IMR-90 (cell line): Measurements from ENCODE around the gene TPPP. TPM values are rescaled to one million over a fixed set of nuclear protein-coding genes. Genes with fewer than 3 reads are reported as not detected.

Experiments
- ATAC-seq: fragments of 200-7000 bp; cut with Tn5 transposase; 2 replicates; pipeline ENCODE4 v1.9.1; 2020; ENCODE audit warnings: low read depth, mild to moderate bottlenecking, moderate library complexity
- BruUV-seq: library from RNA; stranded (reverse); fragments of 400-500 nt; replicated peaks from 2 replicates; lab custom pipeline; 2021; lab: Mats Ljungman, UMichigan
- CTCF ChIA-PET: fragments of 300-600 bp; formaldehyde crosslinking; extraction: SDS; loops from one replicate; lab custom pipeline; 2021; ENCODE audit warnings: antibody characterized with exemption; lab: Yijun Ruan, JAX
- POLR2A ChIA-PET: fragments of 300-600 bp; sonication (Branson Sonifier 250); formaldehyde crosslinking; loops from one replicate; lab custom pipeline; 2022; ENCODE audit warnings: antibody characterized with exemption; ENCODE audit not compliant: unreplicated experiment; lab: Charles Lee
- DNase-seq: peaks from one replicate; pipeline ENCODE4 v3.0.0; 2013
- H2AFZ ChIP-seq: replicated peaks from 2 replicates; pipeline ENCODE3; 2013; ENCODE audit warnings: low read length, mild to moderate bottlenecking; ENCODE audit not compliant: poor library complexity
- H2AK5ac ChIP-seq: 2 replicates; pipeline ENCODE4 v1.6.1; 2013; ENCODE audit warnings: low read depth, low read length, inconsistent platforms
- H2AK9ac ChIP-seq: replicated peaks from 2 replicates; pipeline ENCODE3; 2013; ENCODE audit warnings: mild to moderate bottlenecking, low read depth, low read length, moderate library complexity; ENCODE audit not compliant: poor library complexity
- H2BK120ac ChIP-seq: 2 replicates; pipeline ENCODE4 v1.6.1; 2013; ENCODE audit warnings: low read depth, low read length, inconsistent platforms
- H2BK15ac ChIP-seq: 3 replicates; pipeline ENCODE4 v1.6.1; 2013; ENCODE audit warnings: low read depth, low read length, inconsistent platforms
- H2BK20ac ChIP-seq: 2 replicates; pipeline ENCODE4 v1.6.1; 2013; ENCODE audit warnings: low read depth, mild to moderate bottlenecking, inconsistent platforms, low read length, moderate library complexity
- H2BK5ac ChIP-seq: 2 replicates; pipeline ENCODE4 v1.6.1; 2013; ENCODE audit warnings: mild to moderate bottlenecking, low read depth, low read length, inconsistent platforms; ENCODE audit not compliant: poor library complexity, severe bottlenecking
- H3K14ac ChIP-seq: replicated peaks from 2 replicates; pipeline ENCODE4 v1.6.1; 2013; ENCODE audit warnings: low read depth, low read length, inconsistent platforms
- H3K18ac ChIP-seq: 2 replicates; pipeline ENCODE4 v1.6.1; 2013; ENCODE audit warnings: low read depth, low read length, control low read depth
- H3K23ac ChIP-seq: 2 replicates; pipeline ENCODE4 v1.6.1; 2013; ENCODE audit warnings: low read depth, low read length, inconsistent platforms
- H3K27ac ChIP-seq: 2 replicates; pipeline ENCODE4 v1.5.1; 2013; ENCODE audit warnings: mild to moderate bottlenecking, control low read depth, low read length; ENCODE audit not compliant: insufficient read depth
- H3K27me3 ChIP-seq: 2 replicates; pipeline ENCODE4 v1.6.1; 2013; ENCODE audit warnings: low read length; ENCODE audit not compliant: control insufficient read depth, insufficient read depth
- H3K36me3 ChIP-seq: 2 replicates; pipeline ENCODE4 v1.6.1; 2013; ENCODE audit warnings: low read length, mixed read lengths; ENCODE audit not compliant: control insufficient read depth, insufficient read depth
- H3K4ac ChIP-seq: 2 replicates; pipeline ENCODE4 v1.6.1; 2013; ENCODE audit warnings: low read depth, low read length, inconsistent platforms
- H3K4me1 ChIP-seq: 2 replicates; pipeline ENCODE4 v1.6.1; 2013; ENCODE audit warnings: low read length, mixed read lengths; ENCODE audit not compliant: control insufficient read depth, insufficient read depth
- H3K4me2 ChIP-seq: 2 replicates; pipeline ENCODE4 v1.6.1; 2013; ENCODE audit warnings: low read depth, mild to moderate bottlenecking, control low read depth, low read length, moderate library complexity
- H3K4me3 ChIP-seq: 2 replicates; pipeline ENCODE4 v1.5.1; 2013; ENCODE audit warnings: low read depth, mild to moderate bottlenecking, control low read depth, low read length, moderate library complexity; ENCODE audit not compliant: insufficient read depth
- H3K56ac ChIP-seq: 2 replicates; pipeline ENCODE4 v1.6.1; 2013; ENCODE audit warnings: low read length, inconsistent platforms; ENCODE audit not compliant: insufficient read depth; ENCODE audit errors: extremely low read depth
- H3K79me1 ChIP-seq, 2 experiments: 2 replicates each; pipeline ENCODE4 v1.6.1; 2013; ENCODE audit warnings: low read length in 2 of 2, inconsistent platforms in 1 of 2, low read depth in 1 of 2
- H3K9ac ChIP-seq: 2 replicates; pipeline ENCODE4 v1.6.1; 2013; ENCODE audit warnings: low read depth, low read length, control low read depth
- H3K9me1 ChIP-seq: 2 replicates; pipeline ENCODE4 v1.6.1; 2013; ENCODE audit warnings: low read length, inconsistent platforms; ENCODE audit not compliant: insufficient read depth
- H3K9me3 ChIP-seq: 2 replicates; pipeline ENCODE4 v1.6.1; 2013; ENCODE audit warnings: low read length; ENCODE audit not compliant: control insufficient read depth, insufficient read depth
- H4K20me1 ChIP-seq: 2 replicates; pipeline ENCODE4 v1.6.1; 2013; ENCODE audit warnings: low read length, inconsistent platforms; ENCODE audit not compliant: insufficient read depth
- H4K5ac ChIP-seq: 2 replicates; pipeline ENCODE4 v1.6.1; 2013; ENCODE audit warnings: mild to moderate bottlenecking, low read depth, low read length, control low read depth
- H4K8ac ChIP-seq, 2 experiments: 2 replicates each; pipeline ENCODE4 v1.6.1; 2013; ENCODE audit warnings: low read depth in 2 of 2, low read length in 2 of 2, control low read depth in 1 of 2, inconsistent platforms in 1 of 2
- H4K91ac ChIP-seq: 2 replicates; pipeline ENCODE4 v1.6.1; 2013; ENCODE audit warnings: low read depth, low read length, inconsistent platforms; ENCODE audit not compliant: insufficient read depth
- CEBPB ChIP-seq: IDR thresholded peaks from 2 replicates; pipeline ENCODE4 v1.6.1; 2012; ENCODE audit warnings: low read depth, low read length, improper control_type of control experiment
- CHD1 ChIP-seq: IDR thresholded peaks from 2 replicates; pipeline ENCODE4 v1.6.1; 2012; ENCODE audit warnings: low read depth, low read length, improper control_type of control experiment
- CTCF ChIP-seq: conservative IDR thresholded peaks from 2 replicates; pipeline ENCODE4 v1.5.1; 2012; ENCODE audit warnings: mild to moderate bottlenecking, low read depth, low read length, improper control_type of control experiment
- MAZ ChIP-seq: IDR thresholded peaks from 2 replicates; pipeline ENCODE4 v1.6.1; 2012; ENCODE audit warnings: low read depth, mild to moderate bottlenecking, low read length, improper control_type of control experiment, moderate library complexity, borderline replicate concordance
- NFE2L2 ChIP-seq: fragments of 150-350 bp; IDR thresholded peaks from 2 replicates; pipeline ENCODE4 v1.6.1; 2016; ENCODE audit warnings: low read depth, mild to moderate bottlenecking, low read length
- RCOR1 ChIP-seq: IDR thresholded peaks from 2 replicates; pipeline ENCODE4 v1.6.1; 2012; ENCODE audit warnings: mild to moderate bottlenecking, low read length, improper control_type of control experiment; ENCODE audit not compliant: insufficient replicate concordance
- SMC3 ChIP-seq: fragments of 150-350 bp; IDR thresholded peaks from 2 replicates; pipeline ENCODE4 v1.6.1; 2016; ENCODE audit warnings: low read depth, mild to moderate bottlenecking, antibody characterized with exemption, low read length, moderate library complexity
- USF2 ChIP-seq: fragments of 150-350 bp; IDR thresholded peaks from 2 replicates; pipeline ENCODE4 v1.6.1; 2017; ENCODE audit warnings: mild to moderate bottlenecking, antibody characterized with exemption, low read length, low read depth
- WGBS, 2 experiments: methylation state at CpG; one replicate each; pipeline versions ENCODE4 v1.1.5 to v1.1.7; 2013; ENCODE audit warnings: missing lambda C conversion rate in 2 of 2; ENCODE audit not compliant: insufficient read length in 1 of 2; ENCODE audit errors: extremely low coverage in 2 of 2; 5-methylcytosine and 5-hydroxymethylcytosine counted together
- dilution Hi-C: fragments of 300-500 bp; cut with HindIII; formaldehyde crosslinking; loops from one replicate; pipeline ENCODE4 v1.14.3; 2018; ENCODE audit warnings: low sequenced_read_pairs; ENCODE audit not compliant: unreplicated experiment
- in situ Hi-C: fragments of 300-500 bp; cut with MboI; formaldehyde crosslinking; loops from 3 replicates; pipeline ENCODE4 v1.14.3; 2019; ENCODE audit warnings: low sequenced_read_pairs, inconsistent platforms, mixed read lengths
- intact Hi-C: fragments of 100-400 bp; cut with micrococcal nuclease; formaldehyde crosslinking; loops from 2 replicates; pipeline ENCODE4 v1.10.0; 2022
- polyA plus RNA-seq, 3 experiments: library from polyadenylated mRNA; depleted of rRNA; stranded (reverse); fragments of >200 nt; gene quantifications; 2 replicates each; pipeline ENCODE4 v1.2.3, GENCODE V29; 2012; ENCODE audit warnings: low replicate concordance in 1 of 3
- total RNA-seq: library from RNA; depleted of rRNA; stranded (reverse); fragments of >200 nt; gene quantifications from 2 replicates; pipeline ENCODE4 v1.2.3, GENCODE V29; 2012

The TPPP gene
- total and polyA plus RNA-seq, 2 of the 4 experiments (the other 2 are of a cell fraction): under 0.01 to 0.07 TPM

- TF ChIP-seq CTCF: no peak
Measured at GRCh38 chr5:666816-667498, 26.2 kb downstream of the TPPP start (continued).

- Histone ChIP-seq H3K9ac (no peak overlapping the region), H2AK5ac (no peak overlapping the region), H4K8ac (no peak overlapping the region), H4K20me1 (no peaks in the 10 kb centered on the region), H2BK20ac (no peak overlapping the region), H3K27me3 (no peaks in the 10 kb centered on the region), H2AK9ac (no peak overlapping the region), H3K79me1 (no peaks in the 10 kb centered on the region), H2BK5ac (no peak overlapping the region), H2AFZ (no peak overlapping the region), H3K27ac (no peak overlapping the region), H3K56ac (no peak overlapping the region), H3K4me1 (no peaks in the 10 kb centered on the region), H2BK120ac (no peak overlapping the region), H3K4ac (no peak overlapping the region), H3K4me3 (no peak overlapping the region), H4K91ac (no peak overlapping the region), H3K36me3 (peaks cover 2% of the 10 kb centered on the region; the same call in 1 of the 2 replicates), H3K4me2 (no peak overlapping the region), H3K23ac (no peak overlapping the region), H3K18ac (no peak overlapping the region), H3K9me3 (no peaks in the 10 kb centered on the region; the same call in 1 of the 2 replicates), H4K5ac (no peak overlapping the region), H3K14ac (no peak overlapping the region), H3K9me1 (no peaks in the 10 kb centered on the region), H2BK15ac (no peak overlapping the region)
- ChIA-PET CTCF (no interaction called here), POLR2A (no interaction called here)
- WGBS, 2 experiments: 94% methylated on average over 17 of the region's 40 CpGs; no CpG with 5 or more reads in 1 of the 2 experiments
- intact Hi-C loops (no loop called here), in situ Hi-C loops (no loop called here), dilution Hi-C loops (no loop called here)
- no TSS peak for BruUV-seq
- no peak for ATAC-seq
- DNase-seq: no peak
- TF ChIP-seq MAZ (no peak), CEBPB (no peak), CHD1 (no peak), CTCF (no peak), RCOR1 (no peak), SMC3 (no peak), USF2 (no peak), NFE2L2 (no peak)
Measured at GRCh38 chr5:665956-666711, 27.0 kb downstream of the TPPP start.
